ENCODE results near the gene RAB25.

RAB25 gene

GRCh38 chr1:156091610-156092009 lies 30.6 kb downstream of the RAB25 start:
- POLR2A ChIA-PET: no interaction called here
- H3K9me3 ChIP-seq (ENCODE audit: control insufficient read depth, insufficient read depth, low read depth, low read length): no peaks in the 10 kb centered on the region
- H3K4me1 ChIP-seq (ENCODE audit: control insufficient read depth, insufficient read depth, low read length): no peaks in the 10 kb centered on the region
- CTCF ChIA-PET: interaction anchor here (0.9 to 22.5 kb wide), 6 partner anchors 9 to 142 kb away, joined by 3 to 1029 read pairs (median 8); partner anchors contain the start of genes LMNA and MEX3A
- H3K27ac ChIP-seq (ENCODE audit: extremely low read depth, low read depth, low read length): no peak overlapping the region
- H3K36me3 ChIP-seq (ENCODE audit: control insufficient read depth in 2 of 2, insufficient read depth in 1 of 2, low read length in 2 of 2): peaks cover 0 to 4% of the 10 kb centered on the region in 2 experiments; a peak in 2 of 3 replicates
- no peak overlapping the region for H3K4me3 ChIP-seq (ENCODE audit: low read depth, low read length)
- TF ChIP-seq ZBTB21 (tag by site-specific recombination; IDR thresholded peaks at IDR 0.05) (no peak), ZNF521 (tag by site-specific recombination; IDR thresholded peaks at IDR 0.05) (no peak), ZNF677 (tag by site-specific recombination; IDR thresholded peaks at IDR 0.05) (no peak), ZNF121 (tag by site-specific recombination; IDR thresholded peaks at IDR 0.05) (peak; percentile 92), ZFP3 (tag by site-specific recombination; IDR thresholded peaks at IDR 0.05; ENCODE audit: low read depth) (no peak)

GRCh38 chr1:156095906-156096508 lies 35.0 kb downstream of the RAB25 start:
- Histone ChIP-seq H3K27ac (ENCODE audit: extremely low read depth, low read depth, low read length) (no peak overlapping the region), H3K9me3 (ENCODE audit: control insufficient read depth, insufficient read depth, low read depth, low read length) (no peaks in the 10 kb centered on the region), H3K4me1 (ENCODE audit: control insufficient read depth, insufficient read depth, low read length) (no peaks in the 10 kb centered on the region), H3K36me3 (ENCODE audit: control insufficient read depth in 2 of 2, insufficient read depth in 1 of 2, low read length in 2 of 2) (peaks cover 0 to 4% of the 10 kb centered on the region in 2 experiments; a peak in 2 of 3 replicates), H3K4me3 (ENCODE audit: low read depth, low read length) (no peak overlapping the region)
- CTCF ChIA-PET: interaction anchor here (0.6 to 22.5 kb wide), 20 partner anchors 9 to 742 kb away, joined by 3 to 1029 read pairs (median 5); partner anchors contain the start of gene LMNA
- TF ChIP-seq ZBTB21 (tag by site-specific recombination; IDR thresholded peaks at IDR 0.05): no peak
- TF ChIP-seq PRDM1 (tag by site-specific recombination; IDR thresholded peaks at IDR 0.05): 0 out of 2 replicates have a peak, but pooled peaks have one; percentile 15
- POLR2A ChIA-PET: interaction anchor here (1.0 to 2.6 kb wide), 4 partner anchors 10 to 117 kb away, joined by 3 to 16 read pairs (median 8); partner anchors contain the start of genes LMNA and PMF1

GRCh38 chr1:156096640-156097391 lies 35.9 kb downstream of the RAB25 start:
- CTCF ChIA-PET: interaction anchor here (0.5 to 22.5 kb wide), 31 partner anchors 9 to 742 kb away, joined by 3 to 1029 read pairs (median 4); partner anchors contain the start of genes LMNA and PAQR6
- TF ChIP-seq ZNF184 (tag by site-specific recombination; IDR thresholded peaks at IDR 0.05): no peak
- TF ChIP-seq PBX3 (CRISPR knock-in tag; IDR thresholded peaks at IDR 0.05): 0 out of 2 replicates have a peak, but pooled peaks have one; percentile 19
- 0 out of 2 replicates have a peak, but pooled peaks have one; percentile 20 for TF ChIP-seq ZBTB17 (tag by site-specific recombination; IDR thresholded peaks at IDR 0.05)
- TF ChIP-seq KLF7 (tag by site-specific recombination; IDR thresholded peaks at IDR 0.05; ENCODE audit: borderline replicate concordance): no peak
- TF ChIP-seq ZNF707 (tag by site-specific recombination; IDR thresholded peaks at IDR 0.05): no peak
- TF ChIP-seq ZNF843 (tag by site-specific recombination; IDR thresholded peaks at IDR 0.05): no peak
- no peak for TF ChIP-seq ZFP41 (tag by site-specific recombination; IDR thresholded peaks at IDR 0.05; ENCODE audit: borderline replicate concordance)
- no peak for TF ChIP-seq ZNF48 (tag by site-specific recombination; IDR thresholded peaks at IDR 0.05)
- no peak for TF ChIP-seq ZFHX2 (tag by site-specific recombination; conservative IDR thresholded peaks at IDR 0.05)
- TF ChIP-seq ZNF830 (tag by site-specific recombination; IDR thresholded peaks at IDR 0.05; ENCODE audit: low read depth): no peak
- TF ChIP-seq ZNF621 (tag by site-specific recombination; IDR thresholded peaks at IDR 0.05): no peak
- no peak for TF ChIP-seq ZNF169 (tag by site-specific recombination; IDR thresholded peaks at IDR 0.05)
- no peak for TF ChIP-seq ZNF518A (tag by site-specific recombination; conservative IDR thresholded peaks at IDR 0.05; ENCODE audit: low read depth)
- no peak for TF ChIP-seq SETDB1 (IDR thresholded peaks at IDR 0.05; ENCODE audit: insufficient read length, low read length)
- no peak for TF ChIP-seq ZNF148 (tag by site-specific recombination; IDR thresholded peaks at IDR 0.05; ENCODE audit: borderline replicate concordance)

More at GRCh38 chr1:156096640-156097391, 35.9 kb downstream of the RAB25 start:
- H3K9me3 ChIP-seq (ENCODE audit: control insufficient read depth, insufficient read depth, low read depth, low read length): no peaks in the 10 kb centered on the region
- no peaks in the 10 kb centered on the region for H3K4me1 ChIP-seq (ENCODE audit: control insufficient read depth, insufficient read depth, low read length)
- H3K36me3 ChIP-seq (ENCODE audit: control insufficient read depth in 2 of 2, insufficient read depth in 1 of 2, low read length in 2 of 2): peaks cover 0 to 4% of the 10 kb centered on the region in 2 experiments; a peak in 2 of 3 replicates
- no peak overlapping the region for H3K27ac ChIP-seq (ENCODE audit: extremely low read depth, low read depth, low read length)
- no peak overlapping the region for H3K4me3 ChIP-seq (ENCODE audit: low read depth, low read length)
- POLR2A ChIA-PET: interaction anchor here (1.7 to 2.6 kb wide), 3 partner anchors 18 to 116 kb away, joined by 6 to 16 read pairs (median 9); partner anchors contain the start of genes LMNA and PMF1

Measured in HEK293 (cell line).